ENCODE data around the gene SMG1.
"Not testable (repeated sequence)": the region's sequence is repeated elsewhere in the genome, so short reads cannot be mapped to it uniquely, and the experiment has no call there.

SMG1 gene

DNA sequence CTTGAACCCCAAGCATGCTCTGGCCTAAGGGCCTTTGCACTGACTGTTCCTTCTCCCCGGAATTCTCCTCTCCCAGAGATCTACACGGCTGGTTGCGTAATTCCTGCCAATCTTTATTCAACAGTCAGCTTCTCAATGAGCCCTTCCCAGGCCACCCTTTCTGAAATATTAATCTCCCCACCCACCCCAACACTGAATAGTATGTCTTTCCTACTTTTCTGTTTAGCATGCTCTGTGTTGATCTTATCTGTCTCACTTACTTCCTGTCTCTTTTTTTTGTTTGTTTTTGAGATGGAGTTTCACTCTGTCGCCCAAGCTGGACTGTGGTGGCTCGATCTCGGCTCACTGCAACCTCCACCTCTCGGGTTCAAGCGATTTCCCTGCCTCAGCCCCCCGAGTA lies 169.6 kb downstream of the SMG1 start:
- DNase-seq: not testable (repeated sequence)
